A549 (cell line): ENCODE results near the gene SLC33A1.

Experiments used
- HOXA7 ChIP-seq: fragments of 250-450 bp; sonication (Bioruptor Pico); IDR thresholded peaks from 2 replicates; pipeline ENCODE4 v1.5.0; 2020; ENCODE audit warnings: mild to moderate bottlenecking, moderate library complexity
- POLR2A ChIP-seq: IDR thresholded peaks from 2 replicates; pipeline ENCODE4 v1.6.1; 2012; ENCODE audit warnings: mild to moderate bottlenecking, low read length

GRCh38 chr3:155772801-155773200 is 81.4 kb downstream of the SLC33A1 start:
- TF ChIP-seq HOXA7 (CRISPR knock-in tag): no peak
- TF ChIP-seq POLR2A: no peak
